Adrenal gland (tissue), 19 donors: ENCODE results near the gene KCNT2. TPM values are rescaled to one million over a fixed set of nuclear protein-coding genes. Genes with fewer than 3 reads are reported as not detected.

Experiments used
- DNase-seq, 7 donors: peaks; one replicate each; pipeline ENCODE4 v3.0.0-alpha.2; 2019 to 2020
- H3K27ac ChIP-seq, 5 donors: fragments of 200-600 bp; sonication (generic) in 4 of 5; 1 replicate in 3 of 5; 2 replicates in 2 of 5; pipeline versions ENCODE4 v1.5.1 to v1.8.0; 2016 to 2020; ENCODE audit warnings: mild to moderate bottlenecking in 1 of 5
- H3K27me3 ChIP-seq: fragments of 200-600 bp; 2 replicates; pipeline ENCODE4 v1.8.0; 2021
- H3K36me3 ChIP-seq, 2 donors: fragments of 200-600 bp; replicated peaks in 1 of 2; 1 replicate in 1 of 2; 2 replicates in 1 of 2; pipeline versions ENCODE4 v1.5.1 to v1.8.0; 2018 to 2022
- H3K4me1 ChIP-seq, 2 donors: fragments of 200-600 bp; replicated peaks in 1 of 2; 1 replicate in 1 of 2; 2 replicates in 1 of 2; pipeline versions ENCODE4 v1.5.1 to v1.8.0; 2018 to 2021
- H3K4me3 ChIP-seq, 4 donors: fragments of 200-600 bp; sonication (generic) in 3 of 4; one replicate each; pipeline ENCODE4 v1.5.1; 2016 to 2018
- H3K9me3 ChIP-seq, 3 donors: fragments of 200-600 bp; sonication (generic) in 1 of 3; replicated peaks in 1 of 3; 1 replicate in 2 of 3; 2 replicates in 1 of 3; pipeline versions ENCODE4 v1.5.1 to v1.8.0; 2016 to 2021
- POLR2A ChIP-seq, 2 donors: fragments of 450-650 bp; IDR thresholded peaks; one replicate each; pipeline ENCODE4 v1.6.1; 2017; ENCODE audit warnings: antibody characterized with exemption in 2 of 2, mild to moderate bottlenecking in 2 of 2, moderate library complexity in 1 of 2
- WGBS, 4 donors: extraction: QIAGEN DNeasy Blood & Tissue Kit in 2 of 4; methylation state at CpG; one replicate each; pipeline versions ENCODE4 v1.1.5 to v1.1.7; 2013 to 2017; 5-methylcytosine and 5-hydroxymethylcytosine counted together
- intact Hi-C, 2 donors: fragments of 100-400 bp; cut with DNase I; formaldehyde crosslinking; loops; one replicate each; pipeline versions ENCODE4 v1.14.1 to v1.15.0; 2022 to 2023
- long read RNA-seq, 10 donors: library from polyadenylated mRNA in 3 of 10; unstranded in 2 of 10; stranded (forward) in 1 of 10; transcript quantifications; one replicate each; pipeline ENCODE4 v2.0.0 and lab custom pipeline, GENCODE V29; 2021 to 2026
- polyA plus RNA-seq, 3 donors: library from polyadenylated mRNA; stranded (reverse); fragments of 200-250 nt in 2 of 3; fragments of 350-450 nt in 1 of 3; fragmentation: Illumina TruSeq in 1 of 3; extraction: RNeasy Lipid Tissue Mini Kit (QIAGEN cat#74804) in 1 of 3; gene quantifications; one replicate each; pipeline ENCODE4 v1.2.3, GENCODE V29; 2013 to 2014
- total RNA-seq, 9 donors: library from RNA; depleted of rRNA in 4 of 9; stranded (reverse); fragments of >200 nt in 4 of 9; fragments of 120-200 nt in 1 of 9; fragmentation: NEBNext Ultra II Directional in 1 of 9; extraction: Animal tissue kit (Norgen Biotek cat#: 25700) in 1 of 9; gene quantifications; one replicate each; pipeline versions ENCODE4 v1.1.0 to v1.2.4, GENCODE V29; 2013 to 2023
- TF ChIP-seq, protein P1 (sequence below), 6 experiments: fragments of 450-650 bp in 4 of 6; fragments of 200-600 bp in 2 of 6; sonication (generic) in 1 of 6; IDR thresholded peaks; 1 replicate in 5 of 6; 2 replicates in 1 of 6; pipeline versions ENCODE4 v1.5.1 to v1.8.0; 2016 to 2021; ENCODE audit warnings: antibody characterized with exemption in 6 of 6, mild to moderate bottlenecking in 2 of 6, moderate library complexity in 1 of 6
- donor health status: healthy with polysubstance abuse.
- donor health status: Bipolar disorder and iron deficiency.
- donor health status: DM: yes; HTN: yes; CAD: no.
- donor health status: DM: no; HTN: no; CAD: no.
- donor health status: DM: no; HTN: no; CAD: no.
- donor health status: DM: yes; HTN: yes; CAD: no.

KCNT2 gene
- total RNA-seq = 1 to 10 TPM; 1.1 to 4.0 (median 1.4) TPM
- 1 to 10 TPM in 1 of 3 donors, under 1 TPM in 2; 0.54 to 1.1 (median 0.97) TPM for polyA plus RNA-seq
- long read RNA-seq, donor 1 = 0 reads
- long read RNA-seq, donor 2 = 0 reads
- long read RNA-seq, donor 3 = 0 reads
- long read RNA-seq, donor 4, partial matches to known transcripts = 0 of 1 reads
- long read RNA-seq, donor 4, other reads (novel, unspliced or antisense) = 1 of 1 reads
- long read RNA-seq, donor 5 = 0 reads
- long read RNA-seq, donor 6 = 0 reads
- long read RNA-seq, donor 7 = 0 reads
- long read RNA-seq, donor 8 = 0 reads
- long read RNA-seq, donor 9 = 0 reads
- long read RNA-seq, donor 10 = 0 reads

DNA sequence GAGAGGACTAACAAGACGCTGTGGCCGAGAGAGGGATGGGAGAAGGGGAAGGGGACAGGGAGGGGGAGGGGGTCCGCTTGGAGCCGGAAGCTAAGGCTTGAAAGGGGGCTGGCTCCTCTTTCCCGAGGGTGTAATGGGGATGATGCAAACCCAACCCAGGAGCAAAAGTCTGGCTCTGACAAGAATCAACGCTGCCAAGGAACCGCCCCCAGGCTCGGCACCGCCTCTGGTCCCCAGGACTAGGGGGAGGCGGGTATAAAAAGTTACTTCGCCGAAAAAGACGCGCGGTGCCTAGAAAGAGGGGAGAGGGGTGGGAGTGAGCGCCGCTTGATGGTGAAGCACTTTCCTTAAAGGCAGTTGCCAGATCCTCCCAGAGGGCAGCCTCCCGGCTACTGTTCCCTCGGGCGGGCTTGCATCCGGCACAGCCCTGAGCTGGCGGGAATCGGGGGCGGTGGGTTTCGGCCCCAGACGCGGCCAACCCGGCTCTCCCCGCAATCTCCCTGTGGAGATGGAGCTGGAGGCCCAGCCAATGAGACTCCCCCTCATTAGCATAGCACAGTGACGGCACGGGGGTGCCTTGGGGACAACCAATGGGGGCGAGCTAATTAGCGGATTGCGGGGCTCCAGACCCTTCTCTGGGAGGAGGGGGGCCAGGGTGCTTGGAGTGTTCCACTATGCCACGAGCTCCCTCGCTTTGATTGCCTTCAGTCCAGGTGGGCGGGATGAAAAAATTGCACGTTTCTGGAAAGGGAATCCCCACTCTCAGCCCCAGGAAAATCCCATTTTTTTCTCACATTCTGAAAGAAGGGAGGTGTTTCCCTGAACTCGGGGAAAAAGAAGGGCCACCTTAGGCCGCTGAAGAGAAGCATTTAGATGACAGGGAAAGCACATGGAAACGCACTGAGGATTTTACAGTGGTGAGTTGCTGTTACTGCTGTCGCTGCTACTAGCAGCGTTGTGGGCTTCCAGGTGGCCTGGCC lies at the start of gene KCNT2:
TSS of gene KCNT2 (minus strand) at position 51 of the 980 bp plus-strand sequence. CDS start 131 bp downstream, outside the sequence.
- Histone ChIP-seq H3K9me3 (no peaks in the 10 kb centered on the region), H3K27me3 (no peaks in the 10 kb centered on the region), H3K4me1 (peaks cover 0 to 5% of the 10 kb centered on the region in 2 donors), H3K4me3 (peak within 1 kb of the TSS in 2 of 4 donors; percentile 11 to 61), H3K36me3 (no peaks in the 10 kb centered on the region), H3K27ac (peak within 1 kb of the TSS in 3 of 5 donors; percentile 27 to 67 (median 47))
- TF ChIP-seq, protein P1, sequence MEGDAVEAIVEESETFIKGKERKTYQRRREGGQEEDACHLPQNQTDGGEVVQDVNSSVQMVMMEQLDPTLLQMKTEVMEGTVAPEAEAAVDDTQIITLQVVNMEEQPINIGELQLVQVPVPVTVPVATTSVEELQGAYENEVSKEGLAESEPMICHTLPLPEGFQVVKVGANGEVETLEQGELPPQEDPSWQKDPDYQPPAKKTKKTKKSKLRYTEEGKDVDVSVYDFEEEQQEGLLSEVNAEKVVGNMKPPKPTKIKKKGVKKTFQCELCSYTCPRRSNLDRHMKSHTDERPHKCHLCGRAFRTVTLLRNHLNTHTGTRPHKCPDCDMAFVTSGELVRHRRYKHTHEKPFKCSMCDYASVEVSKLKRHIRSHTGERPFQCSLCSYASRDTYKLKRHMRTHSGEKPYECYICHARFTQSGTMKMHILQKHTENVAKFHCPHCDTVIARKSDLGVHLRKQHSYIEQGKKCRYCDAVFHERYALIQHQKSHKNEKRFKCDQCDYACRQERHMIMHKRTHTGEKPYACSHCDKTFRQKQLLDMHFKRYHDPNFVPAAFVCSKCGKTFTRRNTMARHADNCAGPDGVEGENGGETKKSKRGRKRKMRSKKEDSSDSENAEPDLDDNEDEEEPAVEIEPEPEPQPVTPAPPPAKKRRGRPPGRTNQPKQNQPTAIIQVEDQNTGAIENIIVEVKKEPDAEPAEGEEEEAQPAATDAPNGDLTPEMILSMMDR (IDR thresholded peaks at IDR 0.05) = peak in 2 of 6 experiments; percentile 6 to 21
- TF ChIP-seq POLR2A (IDR thresholded peaks at IDR 0.05) = no peak
- intact Hi-C loops = no loop called here
- DNase-seq = peak; percentile 9 to 69 (median 29)
- 1 to 3% (median 2%) methylated on average over 24 to 43 of the region's 43 CpGs for WGBS, 4 donors

DNA sequence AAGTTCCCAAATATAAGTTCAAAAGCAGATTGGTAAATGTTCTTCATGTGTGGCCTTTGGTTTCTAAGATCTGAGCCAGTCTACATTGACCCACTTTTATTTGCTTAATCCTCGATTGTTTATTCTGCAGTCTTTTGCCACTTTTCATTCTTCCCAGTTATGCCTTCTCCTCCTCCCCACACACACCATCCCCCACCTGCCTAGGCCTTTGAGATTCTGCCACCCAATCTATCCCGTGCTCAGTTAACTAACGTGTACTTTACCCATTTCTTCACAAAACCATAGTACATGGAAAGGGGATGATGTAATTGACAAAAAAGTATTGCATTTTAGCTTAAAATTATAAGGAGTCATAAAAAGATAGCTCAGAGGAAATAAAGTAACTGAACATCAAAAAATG lies 47.3 kb upstream of the KCNT2 start:
- DNase-seq = no peak
- Histone ChIP-seq H3K4me3 (no peak overlapping the region), H3K27me3 (no peaks in the 10 kb centered on the region), H3K36me3 (no peaks in the 10 kb centered on the region), H3K27ac (no peak overlapping the region), H3K9me3 (no peaks in the 10 kb centered on the region), H3K4me1 (no peaks in the 10 kb centered on the region)
- 69 to 85% (median 78%) methylated on average over 3 of the region's 3 CpGs for WGBS, 4 donors
- intact Hi-C loops = loop anchor here in 1 of 2 donors (10.0 kb wide), 1 partner anchor 501 kb away; no protein-coding TSS in a partner anchor
- TF ChIP-seq, protein P1 (IDR thresholded peaks at IDR 0.05) = no peak

DNA sequence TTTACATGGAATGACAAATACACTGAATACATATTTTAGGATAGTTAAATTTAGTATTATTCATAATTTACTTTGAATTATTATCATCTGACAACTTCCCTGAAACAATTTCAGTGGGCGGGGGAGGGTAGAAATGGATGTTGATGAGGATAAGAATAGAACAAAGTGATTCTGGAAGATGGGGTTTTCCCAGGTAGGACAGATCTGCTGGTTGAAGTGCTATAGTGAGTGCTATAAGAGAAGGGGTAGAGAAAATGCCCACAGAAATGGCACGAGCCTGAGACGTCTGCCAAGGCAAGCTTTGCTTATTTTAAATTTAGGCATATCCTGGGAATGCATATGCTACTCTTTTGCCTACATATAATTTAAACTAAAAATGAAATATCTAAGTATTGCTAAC lies 46.8 kb upstream of the KCNT2 start:
- Histone ChIP-seq H3K4me3 (no peak overlapping the region), H3K27ac (no peak overlapping the region)

More for the DNA sequence above, 46.8 kb upstream of the KCNT2 start:
- H3K9me3 ChIP-seq = no peaks in the 10 kb centered on the region
- no peaks in the 10 kb centered on the region for H3K27me3 ChIP-seq
- H3K4me1 ChIP-seq = no peaks in the 10 kb centered on the region
- no peak for DNase-seq
- WGBS, 4 donors = 78 to 90% (median 83%) methylated on average over 3 of the region's 3 CpGs
- intact Hi-C loops = loop anchor here in 1 of 2 donors (10.0 kb wide), 1 partner anchor 500 kb away; no protein-coding TSS in a partner anchor
- no peaks in the 10 kb centered on the region for H3K36me3 ChIP-seq
- TF ChIP-seq POLR2A (IDR thresholded peaks at IDR 0.05) = no peak
- TF ChIP-seq, protein P1 (IDR thresholded peaks at IDR 0.05) = no peak
